CD14-positive monocyte (primary cell): ENCODE data around the gene TDRD15. TPM values are rescaled to one million over a fixed set of nuclear protein-coding genes. Genes with fewer than 3 reads are reported as not detected.

Experiments used
- DNase-seq, 3 donors: peaks; one replicate each; pipeline ENCODE4 v3.0.0-alpha.2; 2011 to 2022
- H2AFZ ChIP-seq: 2 replicates; pipeline ENCODE4 v1.6.0; 2012; ENCODE audit warnings: mild to moderate bottlenecking, low read depth, low read length, inconsistent platforms; ENCODE audit not compliant: insufficient read depth, poor library complexity, severe bottlenecking
- H3K27ac ChIP-seq, 2 donors: 1 replicate in 1 of 2; 2 replicates in 1 of 2; pipeline ENCODE4 v1.5.1; 2012 to 2013; ENCODE audit warnings: low read length in 2 of 2, control low read depth in 1 of 2, inconsistent platforms in 1 of 2, low read depth in 1 of 2, mild to moderate bottlenecking in 1 of 2
- H3K27me3 ChIP-seq, 2 donors: one replicate each; pipeline versions ENCODE4 v1.6.0 to v1.6.1; 2011 to 2013; ENCODE audit warnings: low read length in 2 of 2; ENCODE audit not compliant: control insufficient read depth in 2 of 2, insufficient read depth in 2 of 2
- H3K36me3 ChIP-seq, 2 donors: replicated peaks in 1 of 2; 1 replicate in 1 of 2; 2 replicates in 1 of 2; pipeline versions ENCODE4 v1.5.1 to v1.6.1; 2012 to 2013; ENCODE audit warnings: low read length in 2 of 2, control low read depth in 1 of 2, inconsistent platforms in 1 of 2, mild to moderate bottlenecking in 1 of 2; ENCODE audit not compliant: insufficient read depth in 2 of 2, control insufficient read depth in 1 of 2
- H3K4me1 ChIP-seq, 2 donors: 1 replicate in 1 of 2; 2 replicates in 1 of 2; pipeline versions ENCODE4 v1.5.1 to v1.6.1; 2012 to 2013; ENCODE audit warnings: low read length in 2 of 2, control low read depth in 1 of 2, inconsistent platforms in 1 of 2, mild to moderate bottlenecking in 1 of 2, moderate library complexity in 1 of 2; ENCODE audit not compliant: insufficient read depth in 2 of 2, control insufficient read depth in 1 of 2
- H3K4me2 ChIP-seq: replicated peaks from 2 replicates; pipeline ENCODE3; 2012; ENCODE audit warnings: low read length, moderate library complexity, mild to moderate bottlenecking; ENCODE audit not compliant: poor library complexity, severe bottlenecking; ENCODE audit errors: extremely low read depth
- H3K4me3 ChIP-seq, 3 experiments: fragments of 200-600 bp in 1 of 3; sonication (generic) in 1 of 3; replicated peaks in 1 of 3; 1 replicate in 2 of 3; 2 replicates in 1 of 3; pipeline ENCODE4 v1.5.1; 2011 to 2013; ENCODE audit warnings: low read length in 3 of 3, mild to moderate bottlenecking in 3 of 3, control low read depth in 2 of 3, low read depth in 2 of 3, inconsistent platforms in 1 of 3, moderate library complexity in 1 of 3
- H3K79me2 ChIP-seq: 2 replicates; pipeline ENCODE4 v1.6.0; 2012; ENCODE audit warnings: mild to moderate bottlenecking, control low read depth, inconsistent platforms, low read length, moderate library complexity; ENCODE audit not compliant: insufficient read depth
- H3K9ac ChIP-seq: 2 replicates; pipeline ENCODE4 v1.6.0; 2017; ENCODE audit warnings: low read length, mild to moderate bottlenecking; ENCODE audit not compliant: insufficient read depth, poor library complexity, severe bottlenecking
- H3K9me3 ChIP-seq, 2 donors: replicated peaks in 1 of 2; 1 replicate in 1 of 2; 2 replicates in 1 of 2; pipeline versions ENCODE4 v1.5.1 to v1.6.1; 2012 to 2013; ENCODE audit warnings: low read length in 2 of 2, control low read depth in 1 of 2; ENCODE audit not compliant: control insufficient read depth in 1 of 2, insufficient read depth in 1 of 2
- H4K20me1 ChIP-seq: 2 replicates; pipeline ENCODE4 v1.6.0; 2012; ENCODE audit warnings: mild to moderate bottlenecking, low read length, control low read depth, moderate library complexity; ENCODE audit not compliant: insufficient read depth
- H3K27ac Mint-ChIP-seq, 7 donors: one replicate each; pipeline ENCODE4 v1.8.0; 2020; ENCODE audit warnings: mild to moderate bottlenecking in 7 of 7, mixed read lengths in 7 of 7, moderate library complexity in 6 of 7, inconsistent platforms in 2 of 7
- H3K27me3 Mint-ChIP-seq, 3 donors: one replicate each; pipeline ENCODE4 v1.8.0; 2021 to 2022; ENCODE audit warnings: low read depth in 3 of 3, mild to moderate bottlenecking in 3 of 3, mixed read lengths in 3 of 3, moderate library complexity in 3 of 3, inconsistent platforms in 1 of 3
- H3K36me3 Mint-ChIP-seq, 2 donors: one replicate each; pipeline ENCODE4 v1.8.0; 2020; ENCODE audit warnings: mixed read lengths in 2 of 2, inconsistent platforms in 1 of 2, mild to moderate bottlenecking in 1 of 2
- H3K4me1 Mint-ChIP-seq: one replicate; pipeline ENCODE4 v1.8.0; 2020; ENCODE audit warnings: mild to moderate bottlenecking, mixed read lengths
- H3K4me3 Mint-ChIP-seq, 2 donors: one replicate each; pipeline ENCODE4 v1.8.0; 2020; ENCODE audit warnings: mild to moderate bottlenecking in 2 of 2, mixed read lengths in 2 of 2, moderate library complexity in 1 of 2
- H3K9me3 Mint-ChIP-seq, 7 donors: one replicate each; pipeline ENCODE4 v1.8.0; 2020 to 2022; ENCODE audit warnings: mixed read lengths in 7 of 7, mild to moderate bottlenecking in 6 of 7, moderate library complexity in 6 of 7, inconsistent platforms in 2 of 7
- WGBS: methylation state at CpG from one replicate; pipeline ENCODE4 v1.1.5; 2013; ENCODE audit warnings: missing lambda C conversion rate; ENCODE audit not compliant: insufficient coverage; 5-methylcytosine and 5-hydroxymethylcytosine counted together
- intact Hi-C, 2 donors: fragments of 100-400 bp; cut with micrococcal nuclease; formaldehyde crosslinking; loops; one replicate each; pipeline versions ENCODE4 v1.15.0 to v1.15.1; 2023
- polyA plus RNA-seq, 3 donors: library from polyadenylated mRNA; depleted of rRNA in 1 of 3; unstranded in 2 of 3; stranded (reverse) in 1 of 3; fragments of 300-500 nt in 2 of 3; fragments of >200 nt in 1 of 3; fragmentation: Illumina TruSeq in 2 of 3; gene quantifications; 1 replicate in 2 of 3; 2 replicates in 1 of 3; pipeline ENCODE4 v1.2.3, GENCODE V29; 2012 to 2021
- TF ChIP-seq, protein P1 (sequence below): fragments of 200-600 bp; IDR thresholded peaks from one replicate; pipeline ENCODE4 v1.8.0; 2022; ENCODE audit warnings: antibody characterized with exemption, mild to moderate bottlenecking

The TDRD15 gene
- polyA plus RNA-seq, 3 donors: not detected

DNA sequence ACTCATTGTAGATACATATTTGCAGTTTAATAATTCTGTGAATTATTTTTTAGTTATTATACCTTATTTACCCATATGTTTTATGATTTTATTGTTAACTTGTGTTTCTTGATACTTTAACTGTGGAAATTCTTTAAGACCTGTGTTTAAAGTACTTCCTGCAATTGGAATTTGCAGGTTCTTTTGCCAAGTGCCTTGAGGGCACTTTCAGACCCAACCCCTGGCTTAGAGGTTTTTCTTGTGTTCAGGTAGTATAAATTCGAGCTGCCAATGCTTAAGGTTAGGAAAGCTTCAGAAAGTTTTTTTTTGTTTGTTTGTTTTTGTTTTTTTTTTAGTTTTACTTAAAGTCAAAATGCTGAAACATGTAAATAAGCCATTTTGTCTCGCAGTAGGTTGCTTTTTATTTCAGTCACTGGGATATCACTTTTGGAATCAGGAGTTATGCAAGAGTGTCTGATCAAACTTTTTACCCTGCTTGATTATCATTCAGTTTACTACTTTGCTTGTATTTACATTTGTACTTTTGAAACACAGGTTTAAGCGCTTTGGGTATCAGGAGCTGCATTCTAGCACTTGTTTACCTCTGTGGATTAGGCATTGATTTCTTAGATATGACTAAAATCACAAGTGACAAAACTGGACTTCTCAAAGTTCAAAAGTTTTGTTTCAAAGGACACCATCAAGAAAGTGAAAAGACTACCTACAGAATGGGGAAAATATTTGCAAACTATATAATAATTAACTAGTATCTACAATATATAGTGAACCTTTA lies 31.8 kb downstream of the TDRD15 start:
- WGBS: 71% methylated on average over 1 of the region's 3 CpGs
- H3K27ac Mint-ChIP-seq: no peak overlapping the region
- H3K27me3 ChIP-seq: no peaks in the 10 kb centered on the region
- TF ChIP-seq, protein P1, sequence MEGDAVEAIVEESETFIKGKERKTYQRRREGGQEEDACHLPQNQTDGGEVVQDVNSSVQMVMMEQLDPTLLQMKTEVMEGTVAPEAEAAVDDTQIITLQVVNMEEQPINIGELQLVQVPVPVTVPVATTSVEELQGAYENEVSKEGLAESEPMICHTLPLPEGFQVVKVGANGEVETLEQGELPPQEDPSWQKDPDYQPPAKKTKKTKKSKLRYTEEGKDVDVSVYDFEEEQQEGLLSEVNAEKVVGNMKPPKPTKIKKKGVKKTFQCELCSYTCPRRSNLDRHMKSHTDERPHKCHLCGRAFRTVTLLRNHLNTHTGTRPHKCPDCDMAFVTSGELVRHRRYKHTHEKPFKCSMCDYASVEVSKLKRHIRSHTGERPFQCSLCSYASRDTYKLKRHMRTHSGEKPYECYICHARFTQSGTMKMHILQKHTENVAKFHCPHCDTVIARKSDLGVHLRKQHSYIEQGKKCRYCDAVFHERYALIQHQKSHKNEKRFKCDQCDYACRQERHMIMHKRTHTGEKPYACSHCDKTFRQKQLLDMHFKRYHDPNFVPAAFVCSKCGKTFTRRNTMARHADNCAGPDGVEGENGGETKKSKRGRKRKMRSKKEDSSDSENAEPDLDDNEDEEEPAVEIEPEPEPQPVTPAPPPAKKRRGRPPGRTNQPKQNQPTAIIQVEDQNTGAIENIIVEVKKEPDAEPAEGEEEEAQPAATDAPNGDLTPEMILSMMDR: no peak
- no peaks in the 10 kb centered on the region for H3K36me3 ChIP-seq
- no peak overlapping the region for H2AFZ ChIP-seq
- H3K4me2 ChIP-seq: no peak overlapping the region
- no peaks in the 10 kb centered on the region for H4K20me1 ChIP-seq
- H3K9ac ChIP-seq: no peak overlapping the region
- H3K27me3 Mint-ChIP-seq: peaks cover 0 to 3% (median 0%) of the 10 kb centered on the region in 3 donors
- no peaks in the 10 kb centered on the region for H3K36me3 Mint-ChIP-seq
- no peak overlapping the region for H3K4me3 ChIP-seq
- H3K79me2 ChIP-seq: no peaks in the 10 kb centered on the region
- no peak overlapping the region for H3K27ac ChIP-seq
- H3K9me3 ChIP-seq: no peaks in the 10 kb centered on the region
- H3K4me1 Mint-ChIP-seq: no peaks in the 10 kb centered on the region
- no peak for DNase-seq
- H3K4me3 Mint-ChIP-seq: no peak overlapping the region
- peaks cover 0 to 7% (median 0%) of the 10 kb centered on the region in 7 donors for H3K9me3 Mint-ChIP-seq
- intact Hi-C loops: no loop called here
- H3K4me1 ChIP-seq: no peaks in the 10 kb centered on the region

DNA sequence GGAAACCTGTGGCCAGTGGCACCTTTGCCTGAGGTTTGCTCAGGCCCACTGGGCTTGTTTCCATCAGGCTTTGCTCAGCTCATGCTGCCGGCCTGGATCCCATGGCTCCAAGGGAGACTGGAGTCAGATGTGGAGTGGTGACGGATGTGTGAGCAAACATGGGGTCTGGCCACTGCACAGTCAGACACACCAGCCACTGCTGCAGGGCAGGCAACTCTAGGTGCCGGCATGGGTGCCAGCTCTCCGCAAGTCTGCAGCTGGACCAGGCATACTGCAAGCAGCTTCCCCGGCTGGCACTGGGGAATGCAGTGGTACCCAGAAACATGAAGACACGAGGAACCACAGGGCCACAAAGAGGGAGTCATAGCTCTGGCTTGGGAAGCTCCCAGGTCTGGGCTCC lies 37.4 kb downstream of the TDRD15 start:
- H3K4me3 Mint-ChIP-seq: no peak overlapping the region
- intact Hi-C loops: no loop called here
- WGBS: 88% methylated on average over 6 of the region's 6 CpGs
- no peak for DNase-seq
- Histone ChIP-seq H2AFZ (no peak overlapping the region), H3K9ac (no peak overlapping the region), H3K27me3 (no peaks in the 10 kb centered on the region), H3K4me1 (no peaks in the 10 kb centered on the region), H3K9me3 (peaks cover 0 to 13% of the 10 kb centered on the region in 2 donors), H3K4me2 (no peak overlapping the region), H3K36me3 (no peaks in the 10 kb centered on the region), H3K27ac (no peak overlapping the region), H3K79me2 (no peaks in the 10 kb centered on the region), H3K4me3 (no peak overlapping the region), H4K20me1 (no peaks in the 10 kb centered on the region)
- H3K27me3 Mint-ChIP-seq: peaks cover 0 to 3% (median 2%) of the 10 kb centered on the region in 3 donors
- H3K4me1 Mint-ChIP-seq: no peaks in the 10 kb centered on the region
- no peaks in the 10 kb centered on the region for H3K36me3 Mint-ChIP-seq
- H3K9me3 Mint-ChIP-seq: peaks cover 0 to 5% (median 0%) of the 10 kb centered on the region in 7 donors
- TF ChIP-seq, protein P1: no peak
- no peak overlapping the region for H3K27ac Mint-ChIP-seq
